Activated T-helper 17 cell treated with anti-CD3 and anti-CD28 coated beads, Interleukin-2, amount 50 U/mL, for 72 hours (primary cell): ENCODE data around the gene GRPEL1. TPM values are rescaled to one million over a fixed set of nuclear protein-coding genes. Genes with fewer than 3 reads are reported as not detected.

Source experiments
- ATAC-seq: fragments of 150-1000 bp; cut with Tn5 transposase; replicated peaks from 2 replicates; pipeline ENCODE4 v1.10.0; 2021; ENCODE audit warnings: mild to moderate bottlenecking, moderate library complexity
- H3K27ac Mint-ChIP-seq: one replicate; pipeline ENCODE4 v1.8.0; 2022; ENCODE audit warnings: mixed read lengths
- H3K27me3 Mint-ChIP-seq: one replicate; pipeline ENCODE4 v1.8.0; 2022; ENCODE audit warnings: mixed read lengths
- H3K36me3 Mint-ChIP-seq: one replicate; pipeline ENCODE4 v1.8.0; 2022; ENCODE audit warnings: low read depth, mild to moderate bottlenecking, mixed read lengths
- H3K4me1 Mint-ChIP-seq: one replicate; pipeline ENCODE4 v1.8.0; 2022; ENCODE audit warnings: mixed read lengths
- H3K4me3 Mint-ChIP-seq: one replicate; pipeline ENCODE4 v1.8.0; 2022; ENCODE audit warnings: mild to moderate bottlenecking, mixed read lengths
- H3K9me3 Mint-ChIP-seq: one replicate; pipeline ENCODE4 v1.8.0; 2022; ENCODE audit warnings: mixed read lengths
- total RNA-seq, 2 donors: library from RNA; stranded (reverse); gene quantifications; one replicate each; pipeline ENCODE4 v1.2.3, GENCODE V29; 2022

The GRPEL1 gene
- total RNA-seq, 2 donors from 2014 or later = 56.3 to 92.5 TPM

- H3K4me3 Mint-ChIP-seq = no peak overlapping the region
- no peak overlapping the region for H3K27ac Mint-ChIP-seq
- H3K9me3 Mint-ChIP-seq = no peaks in the 10 kb centered on the region
- no peaks in the 10 kb centered on the region for H3K27me3 Mint-ChIP-seq
- ATAC-seq = no peak
- H3K4me1 Mint-ChIP-seq = no peaks in the 10 kb centered on the region
- H3K36me3 Mint-ChIP-seq = peaks cover 32% of the 10 kb centered on the region
Observed at GRCh38 chr4:7034262-7035081, 33.4 kb downstream of the GRPEL1 start.

- no peaks in the 10 kb centered on the region for H3K27me3 Mint-ChIP-seq
- peaks cover 3% of the 10 kb centered on the region for H3K4me1 Mint-ChIP-seq
- no peak overlapping the region for H3K4me3 Mint-ChIP-seq
- no peaks in the 10 kb centered on the region for H3K9me3 Mint-ChIP-seq
- ATAC-seq = no peak
- H3K36me3 Mint-ChIP-seq = peaks cover 51% of the 10 kb centered on the region
- H3K27ac Mint-ChIP-seq = no peak overlapping the region
Observed at GRCh38 chr4:7032596-7032995, 35.3 kb downstream of the GRPEL1 start.

- no peak overlapping the region for H3K4me3 Mint-ChIP-seq
- H3K36me3 Mint-ChIP-seq = peaks cover 59% of the 10 kb centered on the region
- no peak for ATAC-seq
- H3K4me1 Mint-ChIP-seq = peaks cover 5% of the 10 kb centered on the region
- no peaks in the 10 kb centered on the region for H3K27me3 Mint-ChIP-seq
- H3K9me3 Mint-ChIP-seq = no peaks in the 10 kb centered on the region
- H3K27ac Mint-ChIP-seq = no peak overlapping the region
Observed at GRCh38 chr4:7031558-7032449, 36.1 kb downstream of the GRPEL1 start.

- ATAC-seq = no peak
- no peak overlapping the region for H3K27ac Mint-ChIP-seq
- no peaks in the 10 kb centered on the region for H3K27me3 Mint-ChIP-seq
- H3K4me3 Mint-ChIP-seq = no peak overlapping the region
- H3K36me3 Mint-ChIP-seq = peaks cover 68% of the 10 kb centered on the region
- H3K4me1 Mint-ChIP-seq = peaks cover 5% of the 10 kb centered on the region
- H3K9me3 Mint-ChIP-seq = no peaks in the 10 kb centered on the region
Observed at GRCh38 chr4:7030856-7031255, 37.0 kb downstream of the GRPEL1 start.

- Mint-ChIP-seq H3K27me3 (no peaks in the 10 kb centered on the region), H3K36me3 (peaks cover 78% of the 10 kb centered on the region), H3K27ac (peak overlapping the region; percentile 70), H3K4me3 (no peak overlapping the region), H3K9me3 (no peaks in the 10 kb centered on the region), H3K4me1 (peaks cover 5% of the 10 kb centered on the region)
- no peak for ATAC-seq
Observed at GRCh38 chr4:7029921-7030320, 37.9 kb downstream of the GRPEL1 start.

- peak overlapping the region; percentile 70 for H3K27ac Mint-ChIP-seq
- peaks cover 5% of the 10 kb centered on the region for H3K4me1 Mint-ChIP-seq
- no peaks in the 10 kb centered on the region for H3K9me3 Mint-ChIP-seq
- H3K4me3 Mint-ChIP-seq = no peak overlapping the region
- H3K36me3 Mint-ChIP-seq = peaks cover 85% of the 10 kb centered on the region
- ATAC-seq = no peak
- no peaks in the 10 kb centered on the region for H3K27me3 Mint-ChIP-seq
Observed at GRCh38 chr4:7029212-7029611, 38.7 kb downstream of the GRPEL1 start.

- H3K4me1 Mint-ChIP-seq = peaks cover 5% of the 10 kb centered on the region
- ATAC-seq = no peak
- no peaks in the 10 kb centered on the region for H3K27me3 Mint-ChIP-seq
- H3K27ac Mint-ChIP-seq = peak overlapping the region; percentile 4
- H3K4me3 Mint-ChIP-seq = no peak overlapping the region
- no peaks in the 10 kb centered on the region for H3K9me3 Mint-ChIP-seq
- peaks cover 98% of the 10 kb centered on the region for H3K36me3 Mint-ChIP-seq
Observed at GRCh38 chr4:7027913-7028312, 40.0 kb downstream of the GRPEL1 start.

- Mint-ChIP-seq H3K27ac (peak overlapping the region; percentile 59), H3K4me3 (no peak overlapping the region), H3K27me3 (no peaks in the 10 kb centered on the region), H3K9me3 (no peaks in the 10 kb centered on the region), H3K4me1 (peaks cover 5% of the 10 kb centered on the region), H3K36me3 (peaks cover 97% of the 10 kb centered on the region)
- no peak for ATAC-seq
Observed at GRCh38 chr4:7027284-7027683, 40.6 kb downstream of the GRPEL1 start.

GRCh38 chr4:7026107-7026506 lies 41.8 kb downstream of the GRPEL1 start:
- H3K27ac Mint-ChIP-seq = peak overlapping the region; percentile 59
- peaks cover 95% of the 10 kb centered on the region for H3K36me3 Mint-ChIP-seq
- H3K4me3 Mint-ChIP-seq = no peak overlapping the region
- H3K27me3 Mint-ChIP-seq = no peaks in the 10 kb centered on the region
- no peaks in the 10 kb centered on the region for H3K9me3 Mint-ChIP-seq
- peaks cover 5% of the 10 kb centered on the region for H3K4me1 Mint-ChIP-seq
- no peak for ATAC-seq

GRCh38 chr4:7025040-7025602 lies 42.7 kb downstream of the GRPEL1 start:
- no peak for ATAC-seq
- peaks cover 5% of the 10 kb centered on the region for H3K4me1 Mint-ChIP-seq
- peaks cover 95% of the 10 kb centered on the region for H3K36me3 Mint-ChIP-seq
- no peak overlapping the region for H3K4me3 Mint-ChIP-seq
- no peak overlapping the region for H3K27ac Mint-ChIP-seq
- H3K9me3 Mint-ChIP-seq = no peaks in the 10 kb centered on the region
- no peaks in the 10 kb centered on the region for H3K27me3 Mint-ChIP-seq

- Mint-ChIP-seq H3K4me1 (peaks cover 5% of the 10 kb centered on the region), H3K27ac (no peak overlapping the region), H3K4me3 (no peak overlapping the region), H3K36me3 (peaks cover 90% of the 10 kb centered on the region), H3K27me3 (no peaks in the 10 kb centered on the region), H3K9me3 (no peaks in the 10 kb centered on the region)
- no peak for ATAC-seq
Observed at GRCh38 chr4:7024336-7024890, 43.5 kb downstream of the GRPEL1 start.

GRCh38 chr4:7023901-7024300 lies 44.0 kb downstream of the GRPEL1 start:
- no peaks in the 10 kb centered on the region for H3K27me3 Mint-ChIP-seq

GRCh38 chr4:7023486-7023885 lies 44.4 kb downstream of the GRPEL1 start:
- H3K27ac Mint-ChIP-seq = no peak overlapping the region
- H3K36me3 Mint-ChIP-seq = peaks cover 89% of the 10 kb centered on the region
- no peaks in the 10 kb centered on the region for H3K9me3 Mint-ChIP-seq
- ATAC-seq = no peak
- H3K4me3 Mint-ChIP-seq = no peak overlapping the region
- H3K27me3 Mint-ChIP-seq = no peaks in the 10 kb centered on the region
- peaks cover 5% of the 10 kb centered on the region for H3K4me1 Mint-ChIP-seq

More at GRCh38 chr4:7023901-7024300, 44.0 kb downstream of the GRPEL1 start:
- Mint-ChIP-seq H3K9me3 (no peaks in the 10 kb centered on the region), H3K4me1 (peaks cover 5% of the 10 kb centered on the region), H3K4me3 (no peak overlapping the region), H3K27ac (no peak overlapping the region), H3K36me3 (peaks cover 89% of the 10 kb centered on the region)
- no peak for ATAC-seq

- no peaks in the 10 kb centered on the region for H3K4me1 Mint-ChIP-seq
- no peaks in the 10 kb centered on the region for H3K9me3 Mint-ChIP-seq
- H3K4me3 Mint-ChIP-seq = no peak overlapping the region
- no peaks in the 10 kb centered on the region for H3K27me3 Mint-ChIP-seq
- no peak for ATAC-seq
- H3K27ac Mint-ChIP-seq = no peak overlapping the region
- H3K36me3 Mint-ChIP-seq = peaks cover 85% of the 10 kb centered on the region
Observed at GRCh38 chr4:7021930-7022664, 45.8 kb downstream of the GRPEL1 start.
